CD4-positive, alpha-beta T cell treated with Interleukin-6 at 100 ng/mL for 8 hours (primary cell): Measurements from ENCODE around the gene RASGRP1.
A peak's percentile ranks its signal among the peaks of the same experiment; 100 is the strongest.
"Not testable (repeated sequence)": the region's sequence is repeated elsewhere in the genome, so short reads cannot be mapped to it uniquely, and the experiment has no call there.

ENCODE experiments used
- DNase-seq: peaks from one replicate; pipeline ENCODE4 v3.0.0-alpha.2; 2020; ENCODE audit warnings: mixed read lengths, low spot score

RASGRP1 gene

GRCh38 chr15:38564557-38565286 is at the start of gene RASGRP1:
Gene RASGRP1, minus strand, starts transcription at chr15:38564814. Its CDS starts 186 bp downstream, at chr15:38564628.
- peak; percentile 91 for DNase-seq

DNA sequence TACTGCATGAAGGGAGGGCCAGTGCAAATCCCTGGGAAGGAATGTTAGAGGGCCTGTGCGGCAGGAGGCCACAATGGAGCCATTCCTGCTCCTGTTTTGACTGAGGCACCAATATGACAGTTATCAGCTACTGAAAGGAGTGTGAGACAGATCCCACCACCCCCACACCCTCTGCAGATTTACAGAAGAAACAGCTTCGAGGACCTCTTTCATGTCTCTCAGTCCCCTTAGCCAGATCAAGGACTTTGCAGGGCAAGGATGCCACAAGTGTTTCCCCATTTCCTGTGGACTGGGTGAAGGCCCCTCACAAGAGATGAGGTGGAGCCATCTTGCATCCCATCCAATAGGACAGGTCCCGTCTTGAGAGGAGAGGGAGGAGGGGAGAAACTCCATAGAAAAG is 48.5 kb upstream of the RASGRP1 start:
- no peak for DNase-seq

GRCh38 chr15:38612159-38612863 is 47.7 kb upstream of the RASGRP1 start:
- peak; percentile 11 for DNase-seq

- peak; percentile 29 for DNase-seq
Observed at GRCh38 chr15:38611228-38611627, 46.6 kb upstream of the RASGRP1 start.

DNA sequence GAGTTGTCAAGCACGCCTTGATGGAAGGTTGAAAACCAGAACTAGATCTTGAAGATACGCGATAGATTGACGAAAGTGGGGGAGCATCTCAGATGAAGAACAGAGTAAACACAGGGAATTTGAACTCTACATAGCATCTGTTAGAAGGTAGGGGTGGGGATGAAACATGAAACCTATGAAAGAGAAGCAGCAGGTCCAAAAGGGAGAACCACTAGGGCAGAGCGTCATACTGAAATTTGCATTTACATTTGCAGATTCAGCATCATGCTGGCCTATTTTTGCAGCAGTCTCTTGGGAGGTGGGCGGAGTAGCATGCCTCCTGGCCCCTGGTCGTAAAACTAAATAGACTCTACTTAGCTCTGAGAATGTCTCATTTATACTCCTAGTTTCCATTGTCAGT is 46.1 kb upstream of the RASGRP1 start:
- DNase-seq = no peak

GRCh38 chr15:38609097-38609738 is 44.6 kb upstream of the RASGRP1 start:
- DNase-seq = no peak

DNA sequence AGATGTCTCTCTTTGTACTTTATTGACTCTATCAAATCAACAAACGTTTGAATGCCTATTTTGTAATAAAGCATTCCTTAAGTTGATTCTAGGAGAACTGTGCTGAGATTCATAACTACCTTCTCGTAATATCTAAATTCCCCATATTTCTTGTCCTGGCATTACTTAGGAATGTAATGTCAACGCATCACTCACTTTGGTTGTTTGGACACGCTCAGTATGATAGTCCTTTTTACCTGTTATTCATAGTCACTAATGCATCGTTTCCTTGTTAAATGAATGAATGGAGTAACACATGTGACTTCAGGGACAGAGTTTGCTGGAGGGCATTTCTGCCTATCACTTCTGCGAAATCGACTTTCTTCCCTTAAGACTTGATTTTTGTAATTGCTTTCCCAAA is 44.1 kb upstream of the RASGRP1 start:
- DNase-seq = no peak

DNA sequence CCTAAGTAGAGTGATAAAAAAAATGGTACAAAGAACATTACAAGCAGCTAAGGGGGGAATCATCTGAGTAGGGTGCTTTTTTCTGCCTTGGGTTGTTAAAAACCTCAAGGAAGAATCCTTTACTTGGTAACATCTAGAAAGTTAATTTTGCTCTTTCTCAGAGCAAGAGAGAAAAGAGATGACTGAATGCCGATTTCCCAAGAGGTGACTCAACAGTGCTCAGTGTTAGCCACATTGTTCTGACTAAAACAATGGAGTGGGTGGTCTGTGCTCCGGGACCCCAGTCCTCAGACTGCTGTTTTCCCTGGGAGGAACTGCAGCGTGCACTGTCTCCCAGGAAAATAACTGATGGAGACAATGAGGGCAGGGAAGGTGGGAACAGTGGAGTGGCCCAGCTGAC is 41.1 kb upstream of the RASGRP1 start:
- DNase-seq = no peak

GRCh38 chr15:38603672-38604071 is 39.1 kb upstream of the RASGRP1 start:
- no peak for DNase-seq

- no peak for DNase-seq
Observed at GRCh38 chr15:38602910-38603670, 38.5 kb upstream of the RASGRP1 start.

DNA sequence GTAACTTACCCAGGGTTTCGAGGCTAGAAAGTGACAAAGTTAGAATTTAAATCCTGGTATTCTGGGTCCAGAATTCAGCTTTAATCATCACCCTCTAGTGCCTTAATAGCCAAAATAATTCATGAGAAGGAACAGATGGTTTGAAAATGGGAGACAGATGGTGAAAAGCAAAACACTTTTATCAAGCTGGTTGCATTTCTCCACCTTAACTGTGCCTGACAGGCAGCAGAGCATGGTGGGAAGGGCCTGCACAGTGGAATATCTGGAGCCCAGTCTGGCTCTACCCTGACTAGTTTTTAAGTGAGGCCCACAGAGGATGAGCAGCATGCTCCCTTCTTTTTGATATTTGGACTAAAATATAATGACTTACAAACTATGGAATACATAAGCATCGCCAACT is 35.6 kb upstream of the RASGRP1 start:
- DNase-seq = no peak

DNA sequence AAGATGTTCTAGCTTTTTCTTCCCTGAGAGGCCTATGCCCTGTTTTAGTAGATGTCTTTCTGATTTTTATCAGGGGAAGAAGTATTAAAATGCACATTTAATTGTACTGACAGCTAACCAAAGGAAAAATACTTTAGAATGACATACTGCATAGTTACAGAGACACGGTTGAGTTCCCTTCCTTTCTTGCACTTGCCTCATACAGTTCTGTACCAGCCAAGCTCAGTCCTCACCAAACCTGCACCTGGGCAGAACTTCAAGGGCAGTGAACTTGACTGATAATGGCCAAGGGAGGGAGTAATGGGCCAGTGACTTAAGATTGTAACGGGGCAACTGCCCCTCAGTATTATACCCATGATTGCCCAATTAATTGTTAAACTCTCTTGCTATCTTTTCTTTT is 34.1 kb upstream of the RASGRP1 start:
- no peak for DNase-seq

DNA sequence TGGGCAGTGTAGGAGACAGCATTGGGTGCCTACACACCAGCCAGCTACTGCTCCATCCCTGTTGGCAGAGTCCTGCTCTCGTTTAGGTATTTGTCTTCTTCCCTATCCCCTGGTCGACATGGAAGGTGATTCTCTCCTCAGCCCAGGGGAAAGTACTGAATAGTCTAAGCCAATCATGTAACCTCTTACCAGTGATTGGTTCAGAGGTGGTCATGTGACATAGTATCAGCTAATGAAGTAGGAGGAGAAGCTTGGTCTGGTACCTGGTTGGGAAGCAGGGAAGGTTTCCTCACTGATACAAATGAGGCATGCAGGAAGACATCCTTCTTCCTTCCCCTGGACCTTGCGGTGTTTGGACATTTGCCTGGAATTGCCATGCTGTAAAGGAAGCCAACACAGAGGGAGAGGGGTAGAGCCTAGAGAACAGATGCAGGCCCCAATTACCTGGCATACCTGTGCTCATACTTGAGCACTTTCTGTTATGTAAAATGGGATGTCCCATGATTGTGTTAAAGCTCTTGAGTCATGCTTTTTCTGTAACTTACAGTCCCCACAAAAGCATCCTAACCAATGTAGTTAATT is 32.7 kb upstream of the RASGRP1 start:
- no peak for DNase-seq

GRCh38 chr15:38593524-38593923 is 28.9 kb upstream of the RASGRP1 start:
- DNase-seq = no peak

DNA sequence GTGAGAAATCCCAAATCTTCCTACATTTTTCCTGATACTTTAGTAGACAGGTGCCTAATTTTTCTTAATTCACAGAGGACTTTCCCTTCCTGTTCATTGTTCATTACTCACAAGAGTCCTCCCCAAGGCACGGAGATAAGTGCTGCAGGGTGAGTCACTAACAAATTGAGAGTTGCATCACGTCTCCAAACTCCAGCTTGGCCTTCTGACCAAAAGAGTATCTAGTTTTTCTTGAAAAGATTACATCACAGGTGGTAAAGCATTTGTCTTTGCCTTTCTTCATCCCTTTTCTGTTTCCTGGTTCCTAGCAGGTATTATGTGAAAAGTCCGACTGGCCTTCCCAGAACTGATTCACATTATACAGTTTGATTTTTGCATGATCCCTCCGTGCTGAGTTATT is 24.9 kb upstream of the RASGRP1 start:
- no peak for DNase-seq

DNA sequence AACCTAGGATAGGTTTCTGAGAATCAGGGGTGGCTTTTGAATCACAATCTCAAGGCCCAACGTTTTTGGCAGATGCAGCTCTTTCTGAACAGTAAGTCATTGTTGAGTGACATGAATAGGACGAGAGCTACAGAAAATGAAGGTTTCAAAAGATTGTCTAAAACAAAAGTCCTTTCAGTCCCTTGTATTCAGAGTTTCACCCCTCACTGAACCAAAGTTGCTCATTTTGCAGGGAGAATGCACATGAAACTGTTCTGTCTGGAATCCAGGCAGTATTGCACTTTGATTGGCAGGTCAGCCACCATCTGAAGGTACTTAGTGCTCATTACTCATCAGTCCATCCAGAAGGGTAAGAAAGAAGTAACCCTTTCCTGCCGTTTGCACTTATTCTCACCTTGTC is 24.1 kb upstream of the RASGRP1 start:
- no peak for DNase-seq

DNA sequence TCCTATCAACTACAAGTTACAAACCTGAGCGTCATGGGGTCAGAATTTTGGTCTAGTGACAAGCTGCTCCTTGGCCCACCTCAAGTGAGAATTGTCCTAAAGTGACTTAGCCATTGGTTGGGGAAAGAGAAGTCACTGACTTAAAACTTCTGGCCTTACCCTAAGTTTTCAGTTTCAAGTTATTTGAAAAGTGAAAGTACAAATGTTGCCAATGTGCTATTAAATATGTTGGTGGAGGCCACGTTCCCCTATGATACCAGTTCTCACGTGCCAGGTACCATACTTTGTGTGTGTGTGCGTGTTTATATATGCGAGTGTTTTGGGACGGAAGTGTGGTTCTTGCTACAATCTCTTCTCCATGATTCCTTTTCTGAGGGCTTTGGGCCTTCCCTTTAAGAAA is 22.6 kb upstream of the RASGRP1 start:
- DNase-seq = no peak

DNA sequence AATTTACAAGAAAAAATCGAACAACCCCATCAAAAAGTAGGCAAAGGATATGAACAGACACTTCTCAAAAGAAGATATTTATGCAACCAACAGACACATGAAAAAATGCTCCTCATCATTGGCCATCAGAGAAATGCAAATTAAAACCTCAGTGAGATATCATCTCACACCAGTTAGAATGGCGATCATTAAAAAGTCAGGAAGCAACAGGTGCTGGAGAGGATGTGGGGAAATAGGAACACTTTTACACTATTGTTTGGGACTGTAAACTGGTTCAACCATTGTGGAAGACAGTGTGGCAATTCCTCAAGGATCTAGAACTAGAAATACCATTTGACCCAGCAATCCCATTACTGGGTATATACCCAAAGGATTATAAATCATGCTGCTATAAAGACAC is 21.4 kb upstream of the RASGRP1 start:
- not testable (repeated sequence) for DNase-seq

GRCh38 chr15:38578626-38579025 is 14.0 kb upstream of the RASGRP1 start:
- no peak for DNase-seq

DNA sequence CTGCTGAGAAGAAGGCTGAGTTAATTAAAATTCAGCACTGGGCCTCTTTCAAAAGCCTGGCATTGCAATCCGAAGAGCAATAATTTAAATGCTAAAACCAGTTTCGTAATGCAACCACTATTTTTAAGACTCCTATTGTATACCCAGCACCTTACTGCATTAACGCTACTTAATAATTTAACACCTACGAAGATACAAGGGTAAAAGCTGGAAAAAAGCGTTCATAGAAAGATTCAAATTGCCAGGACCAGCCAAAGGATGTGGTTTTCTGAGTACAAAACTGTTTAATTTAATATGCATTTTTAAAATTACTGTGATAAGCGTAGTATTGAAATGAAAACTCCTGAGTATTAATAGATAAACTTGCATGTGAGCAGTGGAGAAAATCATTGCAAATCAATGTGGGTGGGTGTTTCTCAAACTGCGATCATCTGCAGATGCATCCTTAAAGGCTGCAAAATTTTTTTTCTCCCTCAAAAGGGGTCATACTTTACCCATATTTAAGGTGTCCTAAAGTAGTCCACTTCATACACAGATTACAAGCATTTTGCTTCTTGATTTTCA is 12.9 kb upstream of the RASGRP1 start:
- no peak for DNase-seq

GRCh38 chr15:38576837-38577236 is 12.2 kb upstream of the RASGRP1 start:
- no peak for DNase-seq

DNA sequence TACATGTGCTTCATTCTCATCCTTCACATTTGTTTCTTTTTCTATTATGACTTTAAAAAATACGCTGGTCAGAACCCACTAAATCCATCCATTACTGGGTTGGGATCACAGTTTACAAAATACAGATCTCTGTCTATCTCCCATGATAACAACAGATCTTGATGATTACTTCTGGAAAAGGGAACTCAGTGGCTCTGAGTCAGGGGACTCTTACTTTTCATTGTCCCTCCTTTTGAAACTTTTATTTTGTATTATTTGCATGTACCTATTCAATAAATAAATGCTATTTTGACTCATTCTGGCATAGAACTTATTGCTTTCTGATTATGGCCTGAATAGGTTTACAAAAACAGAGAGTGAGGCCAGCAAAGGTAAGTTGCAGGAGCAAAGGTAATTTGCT is 11.6 kb upstream of the RASGRP1 start:
- DNase-seq = no peak
